ENCODE measurements around the gene EEIG2. TPM values are rescaled to one million over a fixed set of nuclear protein-coding genes. Genes with fewer than 3 reads are reported as not detected.

The EEIG2 gene
- polyA plus RNA-seq, 1 of the 3 experiments (the other 2 are of a cell fraction) = 2.9 TPM

DNA sequence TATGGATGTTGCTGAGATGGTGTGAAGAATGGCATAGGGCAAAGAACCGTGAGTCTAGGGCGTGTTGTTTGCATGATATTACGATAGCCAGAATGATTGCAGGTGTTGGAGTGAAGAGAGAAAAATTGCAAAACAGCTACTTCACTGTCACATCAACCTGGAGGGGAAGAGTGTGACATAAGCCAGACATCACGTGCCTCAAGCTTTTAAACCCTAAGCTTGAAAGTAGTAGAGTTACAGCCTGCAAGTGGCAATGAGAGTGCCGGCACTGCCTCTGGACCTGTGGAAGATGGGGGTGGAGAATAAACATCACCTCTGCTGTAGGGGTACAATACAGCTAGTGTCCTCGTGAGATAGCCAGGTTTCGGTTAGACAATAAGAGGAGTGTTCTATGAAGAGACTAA is 11.1 kb downstream of the EEIG2 start (continued):
- TF ChIP-seq, protein P1, sequence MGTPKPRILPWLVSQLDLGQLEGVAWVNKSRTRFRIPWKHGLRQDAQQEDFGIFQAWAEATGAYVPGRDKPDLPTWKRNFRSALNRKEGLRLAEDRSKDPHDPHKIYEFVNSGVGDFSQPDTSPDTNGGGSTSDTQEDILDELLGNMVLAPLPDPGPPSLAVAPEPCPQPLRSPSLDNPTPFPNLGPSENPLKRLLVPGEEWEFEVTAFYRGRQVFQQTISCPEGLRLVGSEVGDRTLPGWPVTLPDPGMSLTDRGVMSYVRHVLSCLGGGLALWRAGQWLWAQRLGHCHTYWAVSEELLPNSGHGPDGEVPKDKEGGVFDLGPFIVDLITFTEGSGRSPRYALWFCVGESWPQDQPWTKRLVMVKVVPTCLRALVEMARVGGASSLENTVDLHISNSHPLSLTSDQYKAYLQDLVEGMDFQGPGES (IDR thresholded peaks at IDR 0.05; ENCODE audit: low read depth, low read length) = no peak

DNA sequence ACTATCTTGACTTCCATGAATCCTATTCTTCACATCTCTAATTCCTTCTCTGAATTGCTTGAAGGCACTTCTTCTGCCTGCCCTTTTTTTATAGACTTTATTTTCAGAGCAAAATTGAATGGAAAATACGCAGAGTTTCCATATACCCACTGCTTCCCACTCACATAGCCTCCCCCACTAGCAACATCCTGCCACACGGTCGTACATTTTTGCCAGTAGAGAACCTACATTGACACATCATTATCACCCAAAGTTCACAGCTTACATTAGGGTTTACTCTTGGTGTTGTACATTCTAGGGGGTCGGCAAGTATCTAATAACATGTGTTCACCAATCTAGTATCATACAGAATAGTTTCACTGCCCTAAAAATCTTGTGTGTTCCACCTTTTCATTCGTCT is 12.3 kb downstream of the EEIG2 start:
- TF ChIP-seq EZH2phosphoT487 (IDR thresholded peaks at IDR 0.05; ENCODE audit: borderline replicate concordance, low read depth) = no peak
- TF ChIP-seq, protein P2, sequence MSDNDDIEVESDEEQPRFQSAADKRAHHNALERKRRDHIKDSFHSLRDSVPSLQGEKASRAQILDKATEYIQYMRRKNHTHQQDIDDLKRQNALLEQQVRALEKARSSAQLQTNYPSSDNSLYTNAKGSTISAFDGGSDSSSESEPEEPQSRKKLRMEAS (IDR thresholded peaks at IDR 0.05; ENCODE audit: low read depth) = no peak
- no peak for TF ChIP-seq FOSL2 (IDR thresholded peaks at IDR 0.05; ENCODE audit: borderline replicate concordance, low read depth)
- no peak for TF ChIP-seq TAF1 (IDR thresholded peaks at IDR 0.05; ENCODE audit: borderline replicate concordance, low read depth, low read length)
- TF ChIP-seq, protein P3, sequence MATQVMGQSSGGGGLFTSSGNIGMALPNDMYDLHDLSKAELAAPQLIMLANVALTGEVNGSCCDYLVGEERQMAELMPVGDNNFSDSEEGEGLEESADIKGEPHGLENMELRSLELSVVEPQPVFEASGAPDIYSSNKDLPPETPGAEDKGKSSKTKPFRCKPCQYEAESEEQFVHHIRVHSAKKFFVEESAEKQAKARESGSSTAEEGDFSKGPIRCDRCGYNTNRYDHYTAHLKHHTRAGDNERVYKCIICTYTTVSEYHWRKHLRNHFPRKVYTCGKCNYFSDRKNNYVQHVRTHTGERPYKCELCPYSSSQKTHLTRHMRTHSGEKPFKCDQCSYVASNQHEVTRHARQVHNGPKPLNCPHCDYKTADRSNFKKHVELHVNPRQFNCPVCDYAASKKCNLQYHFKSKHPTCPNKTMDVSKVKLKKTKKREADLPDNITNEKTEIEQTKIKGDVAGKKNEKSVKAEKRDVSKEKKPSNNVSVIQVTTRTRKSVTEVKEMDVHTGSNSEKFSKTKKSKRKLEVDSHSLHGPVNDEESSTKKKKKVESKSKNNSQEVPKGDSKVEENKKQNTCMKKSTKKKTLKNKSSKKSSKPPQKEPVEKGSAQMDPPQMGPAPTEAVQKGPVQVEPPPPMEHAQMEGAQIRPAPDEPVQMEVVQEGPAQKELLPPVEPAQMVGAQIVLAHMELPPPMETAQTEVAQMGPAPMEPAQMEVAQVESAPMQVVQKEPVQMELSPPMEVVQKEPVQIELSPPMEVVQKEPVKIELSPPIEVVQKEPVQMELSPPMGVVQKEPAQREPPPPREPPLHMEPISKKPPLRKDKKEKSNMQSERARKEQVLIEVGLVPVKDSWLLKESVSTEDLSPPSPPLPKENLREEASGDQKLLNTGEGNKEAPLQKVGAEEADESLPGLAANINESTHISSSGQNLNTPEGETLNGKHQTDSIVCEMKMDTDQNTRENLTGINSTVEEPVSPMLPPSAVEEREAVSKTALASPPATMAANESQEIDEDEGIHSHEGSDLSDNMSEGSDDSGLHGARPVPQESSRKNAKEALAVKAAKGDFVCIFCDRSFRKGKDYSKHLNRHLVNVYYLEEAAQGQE (IDR thresholded peaks at IDR 0.05; ENCODE audit: low read depth, low read length) = no peak
- no peak for TF ChIP-seq EP300 (IDR thresholded peaks at IDR 0.05; ENCODE audit: borderline replicate concordance in 1 of 2, low read depth in 1 of 2, low read length in 1 of 2)
- TF ChIP-seq RAD21 (IDR thresholded peaks at IDR 0.05; ENCODE audit: low read length) = no peak
- TF ChIP-seq SMC3 (IDR thresholded peaks at IDR 0.05; ENCODE audit: low read depth, low read length) = no peak
- TF ChIP-seq, protein P4, sequence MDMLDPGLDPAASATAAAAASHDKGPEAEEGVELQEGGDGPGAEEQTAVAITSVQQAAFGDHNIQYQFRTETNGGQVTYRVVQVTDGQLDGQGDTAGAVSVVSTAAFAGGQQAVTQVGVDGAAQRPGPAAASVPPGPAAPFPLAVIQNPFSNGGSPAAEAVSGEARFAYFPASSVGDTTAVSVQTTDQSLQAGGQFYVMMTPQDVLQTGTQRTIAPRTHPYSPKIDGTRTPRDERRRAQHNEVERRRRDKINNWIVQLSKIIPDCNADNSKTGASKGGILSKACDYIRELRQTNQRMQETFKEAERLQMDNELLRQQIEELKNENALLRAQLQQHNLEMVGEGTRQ (IDR thresholded peaks at IDR 0.05; ENCODE audit: borderline replicate concordance, low read depth, low read length) = no peak
- TF ChIP-seq NFIC (IDR thresholded peaks at IDR 0.05; ENCODE audit: borderline replicate concordance) = no peak
- TF ChIP-seq, protein P5, sequence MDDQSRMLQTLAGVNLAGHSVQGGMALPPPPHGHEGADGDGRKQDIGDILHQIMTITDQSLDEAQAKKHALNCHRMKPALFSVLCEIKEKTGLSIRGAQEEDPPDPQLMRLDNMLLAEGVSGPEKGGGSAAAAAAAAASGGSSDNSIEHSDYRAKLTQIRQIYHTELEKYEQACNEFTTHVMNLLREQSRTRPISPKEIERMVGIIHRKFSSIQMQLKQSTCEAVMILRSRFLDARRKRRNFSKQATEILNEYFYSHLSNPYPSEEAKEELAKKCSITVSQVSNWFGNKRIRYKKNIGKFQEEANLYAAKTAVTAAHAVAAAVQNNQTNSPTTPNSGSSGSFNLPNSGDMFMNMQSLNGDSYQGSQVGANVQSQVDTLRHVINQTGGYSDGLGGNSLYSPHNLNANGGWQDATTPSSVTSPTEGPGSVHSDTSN (IDR thresholded peaks at IDR 0.05) = no peak
- TF ChIP-seq RFX5 (IDR thresholded peaks at IDR 0.05; ENCODE audit: low read length) = no peak
- TF ChIP-seq MXI1 (IDR thresholded peaks at IDR 0.05; ENCODE audit: low read depth, low read length) = no peak
- no peak for TF ChIP-seq YY1 (IDR thresholded peaks at IDR 0.05; ENCODE audit: low read depth)
- no peak for TF ChIP-seq POLR2AphosphoS5 (IDR thresholded peaks at IDR 0.05; ENCODE audit: low read depth, low read length)
- no peak for TF ChIP-seq FOXM1 (IDR thresholded peaks at IDR 0.05; ENCODE audit: low read depth)
- TF ChIP-seq NRF1 (IDR thresholded peaks at IDR 0.05; ENCODE audit: low read depth, low read length) = no peak
- Histone ChIP-seq H2AFZ (ENCODE audit: low read depth) (no peak overlapping the region), H4K20me1 (ENCODE audit: insufficient read depth) (no peaks in the 10 kb centered on the region), H3K4me3 (ENCODE audit: low read depth in 2 of 2, low read length in 1 of 2) (no peak overlapping the region), H3K9ac (no peak overlapping the region), H3K4me2 (no peak overlapping the region), H3K4me1 (ENCODE audit: control insufficient read depth in 1 of 2, insufficient read depth in 2 of 2, low read depth in 1 of 2, low read length in 1 of 2) (peaks cover 5 to 9% of the 10 kb centered on the region in 2 experiments; a peak in 3 of 4 replicates), H3K27me3 (ENCODE audit: insufficient read depth) (no peaks in the 10 kb centered on the region), H3K27ac (ENCODE audit: low read depth in 2 of 2, low read length in 1 of 2) (no peak overlapping the region), H3K79me2 (ENCODE audit: insufficient read depth) (peaks cover 28% of the 10 kb centered on the region; the same call in 1 of the 2 replicates), H3K9me3 (no peaks in the 10 kb centered on the region), H3F3A (replicated peaks; ENCODE audit: insufficient read depth) (peaks cover 9% of the 10 kb centered on the region), H3K36me3 (replicated peaks in 1 of 2; ENCODE audit: control insufficient read depth in 1 of 2, insufficient read depth in 2 of 2, low read length in 1 of 2) (no peaks in the 10 kb centered on the region), H3K9me2 (no peaks in the 10 kb centered on the region)
- WGBS (ENCODE audit: low lambda C conversion rate) = 91% methylated on average over 5 of the region's 5 CpGs
- POLR2A ChIA-PET = no interaction called here
- DNase-seq = no peak
- CTCF ChIA-PET = interaction anchor here (1.5 kb wide), 1 partner anchor 72 kb away, joined by 3 read pairs; no protein-coding TSS in a partner anchor

All from SK-N-SH (cell line).